GM19468 (cell line): ENCODE results near the gene CADM4.
"Not testable (repeated sequence)": the region's sequence is repeated elsewhere in the genome, so short reads cannot be mapped to it uniquely, and the experiment has no call there.

Experiments
- ATAC-seq: cut with Tn5 transposase; IDR thresholded peaks from one replicate; pipeline ENCODE4 v1.9.1; 2021; ENCODE audit warnings: mild to moderate bottlenecking, moderate library complexity, moderate number of reproducible peaks; ENCODE audit not compliant: unreplicated experiment; ENCODE audit errors: extremely low read depth

The CADM4 gene

DNA sequence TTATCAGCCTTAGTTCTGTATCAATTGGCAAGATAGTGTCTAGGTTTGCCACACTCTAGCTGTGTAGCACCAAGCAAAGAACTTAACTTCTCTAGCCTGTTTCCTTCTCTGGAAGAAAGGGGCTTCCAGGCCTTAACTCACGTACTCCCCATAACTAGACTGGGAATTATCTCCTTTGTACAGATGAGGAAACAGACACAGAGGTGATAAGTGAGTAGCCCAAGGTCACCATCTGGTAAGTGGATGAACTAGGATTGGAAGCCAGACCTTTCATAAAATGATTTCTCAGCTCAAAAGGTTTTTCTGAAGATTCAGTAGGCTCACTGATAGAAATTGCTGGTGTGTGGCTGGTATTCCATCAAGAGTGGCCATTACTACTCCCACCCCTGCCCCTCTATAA is 23.3 kb downstream of the CADM4 start:
- ATAC-seq = no peak

DNA sequence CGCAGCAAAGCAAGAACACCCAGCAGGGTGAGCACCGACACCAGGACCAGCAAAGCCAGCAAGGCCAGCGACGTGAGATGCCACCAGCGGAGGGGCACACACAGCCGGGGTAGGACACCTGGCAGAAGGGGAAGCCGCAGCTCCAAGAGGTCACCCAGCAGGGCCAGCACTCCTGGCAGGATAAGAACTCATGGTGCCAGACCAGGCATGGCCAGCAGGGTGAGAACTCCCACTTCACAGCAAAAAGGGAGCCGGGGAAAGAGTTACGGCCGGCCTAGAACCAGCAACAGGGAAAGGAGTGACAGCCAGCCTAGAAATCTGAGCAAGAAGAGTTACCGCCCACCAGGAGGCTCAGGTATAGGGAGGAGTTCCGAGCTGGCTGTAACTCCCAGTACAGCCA is 27.3 kb downstream of the CADM4 start:
- no peak for ATAC-seq

DNA sequence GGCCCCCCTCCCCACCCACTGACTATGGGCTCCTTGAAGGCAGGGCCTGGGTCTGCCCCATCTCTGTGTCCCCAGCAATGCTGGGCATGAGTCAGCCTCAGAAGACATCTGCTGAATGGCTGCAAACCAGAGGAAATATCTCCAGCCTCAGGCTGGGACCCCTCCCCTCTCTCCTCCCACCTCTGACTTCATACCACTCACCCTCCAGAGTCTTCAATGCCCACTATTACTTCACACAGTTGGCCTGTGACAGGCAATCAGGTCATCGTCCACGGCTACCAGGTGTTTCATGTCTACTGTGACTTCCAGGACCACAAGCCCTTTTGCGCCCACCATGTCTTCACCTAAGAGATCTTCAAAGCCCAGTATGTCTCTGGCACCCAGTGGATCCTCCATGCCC is 27.9 kb downstream of the CADM4 start, which contains the start of gene SRRM5:
SRRM5 (plus strand) TSS at position 301 of the 400 bp plus-strand sequence; CDS start at position 335, 34 bp downstream.
- no peak for ATAC-seq

DNA sequence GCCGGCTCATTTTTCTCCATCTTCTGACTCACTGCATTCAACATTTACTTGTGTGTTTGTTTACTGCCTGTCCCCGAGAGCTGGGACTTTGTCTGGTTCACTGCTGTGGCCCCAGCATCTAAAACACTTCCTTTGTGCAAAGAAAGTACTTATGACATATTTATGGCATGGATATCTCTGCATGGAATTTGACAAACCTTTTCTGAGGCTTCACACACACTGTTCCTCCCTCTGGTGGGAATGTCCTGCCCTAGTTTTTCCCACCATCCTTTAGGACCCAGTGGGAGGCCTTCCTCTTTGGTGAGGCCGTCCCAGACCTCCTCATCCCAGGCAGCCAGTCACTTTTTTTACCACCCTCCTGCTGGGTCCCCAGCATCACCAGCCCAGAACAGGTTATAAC is 29.2 kb downstream of the CADM4 start:
- ATAC-seq = no peak

DNA sequence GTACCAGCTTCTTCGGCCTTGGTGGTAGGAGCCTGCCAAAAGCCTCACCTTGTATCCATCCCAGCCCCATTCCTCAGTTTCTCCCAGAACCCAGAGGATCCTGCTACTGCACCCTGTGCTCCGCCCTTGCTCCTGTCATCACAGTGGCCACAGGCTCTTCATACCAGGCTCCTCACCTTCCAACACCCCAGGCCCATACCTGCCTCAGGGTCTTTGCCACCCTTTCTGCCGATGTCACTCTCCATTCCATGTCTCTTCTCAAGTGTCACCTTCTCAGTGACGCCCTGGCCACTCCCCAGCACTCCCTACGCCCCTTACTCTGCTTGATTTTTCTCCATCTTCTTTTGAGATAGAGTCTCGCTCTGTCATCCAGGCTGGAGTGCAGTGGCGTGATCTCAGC is 29.8 kb downstream of the CADM4 start:
- no peak for ATAC-seq

DNA sequence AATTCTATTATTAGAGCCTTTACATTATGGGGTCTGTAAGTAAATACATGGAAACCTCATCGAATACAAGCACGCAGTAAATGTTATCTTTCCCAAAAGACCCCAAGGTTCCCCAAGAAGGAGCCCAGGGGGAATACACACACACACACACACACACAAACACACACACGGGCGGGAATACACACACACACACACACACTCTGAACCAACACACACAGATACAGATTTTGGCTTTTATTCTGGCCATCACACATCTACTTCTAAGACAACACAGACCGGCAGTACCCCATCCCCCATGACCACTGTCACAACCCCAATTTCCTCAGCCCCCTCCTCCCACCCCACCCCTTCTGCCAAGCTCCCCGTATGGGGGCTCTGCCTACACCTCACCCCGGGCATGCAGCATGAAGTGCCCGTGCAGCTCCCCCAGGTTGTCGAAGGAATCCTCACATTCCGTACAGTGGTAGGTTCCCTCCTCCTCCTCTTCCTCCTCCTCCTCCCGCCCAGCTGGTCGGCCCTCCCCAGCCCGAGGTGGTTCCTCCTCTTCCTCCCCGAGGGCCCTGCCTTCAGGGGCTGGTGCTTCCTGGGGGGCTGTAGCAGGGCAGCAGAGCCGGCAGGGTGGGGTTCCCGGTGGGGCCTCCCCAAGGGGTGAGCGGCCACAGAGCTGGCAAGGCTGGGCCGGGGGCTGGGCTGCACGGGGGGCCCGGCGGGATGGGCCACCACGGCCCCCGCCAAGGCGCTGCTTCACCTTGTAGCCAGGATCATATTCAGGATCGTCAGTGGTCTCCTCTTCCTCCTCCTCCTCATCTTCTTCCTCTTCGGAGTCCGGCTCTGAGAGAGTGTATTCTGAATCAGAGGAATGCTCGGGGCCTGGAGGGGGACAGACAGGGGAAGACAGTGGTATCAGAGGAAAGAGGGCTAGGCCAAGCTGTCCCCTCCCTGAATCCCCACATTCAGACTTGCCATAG is 32.1 kb downstream of the CADM4 start:
- ATAC-seq = no peak

DNA sequence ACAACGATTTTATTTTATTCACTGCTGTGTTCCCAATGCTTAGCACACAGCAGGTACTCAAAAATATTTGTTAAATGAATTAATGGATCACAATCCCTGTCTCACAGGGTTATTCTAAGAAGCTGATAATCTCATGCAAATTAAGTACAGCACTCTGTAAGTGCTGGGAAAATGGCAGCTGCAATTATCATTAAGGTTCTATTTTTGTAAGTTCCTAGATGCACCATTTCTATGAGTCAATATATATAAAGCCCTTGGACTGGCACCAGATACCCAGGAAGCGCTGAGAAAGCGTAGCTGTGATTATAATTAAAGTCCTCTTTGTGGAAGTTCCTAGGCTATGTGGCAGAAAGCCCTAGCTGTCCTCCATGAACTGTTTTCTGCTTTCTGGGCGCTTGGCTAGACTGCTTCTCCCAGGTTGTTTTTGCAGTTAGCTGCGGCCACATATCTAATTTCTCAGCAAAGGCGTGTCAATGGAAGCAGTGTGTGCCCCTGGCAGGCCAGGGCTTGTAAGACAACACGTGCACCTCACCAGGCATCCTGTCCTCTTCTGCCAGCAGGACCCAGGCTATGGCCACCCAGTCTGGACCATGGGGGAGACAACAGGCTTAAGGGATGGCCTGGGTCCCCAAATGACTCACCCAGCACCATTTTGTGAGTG is 33.0 kb downstream of the CADM4 start:
- no peak for ATAC-seq

DNA sequence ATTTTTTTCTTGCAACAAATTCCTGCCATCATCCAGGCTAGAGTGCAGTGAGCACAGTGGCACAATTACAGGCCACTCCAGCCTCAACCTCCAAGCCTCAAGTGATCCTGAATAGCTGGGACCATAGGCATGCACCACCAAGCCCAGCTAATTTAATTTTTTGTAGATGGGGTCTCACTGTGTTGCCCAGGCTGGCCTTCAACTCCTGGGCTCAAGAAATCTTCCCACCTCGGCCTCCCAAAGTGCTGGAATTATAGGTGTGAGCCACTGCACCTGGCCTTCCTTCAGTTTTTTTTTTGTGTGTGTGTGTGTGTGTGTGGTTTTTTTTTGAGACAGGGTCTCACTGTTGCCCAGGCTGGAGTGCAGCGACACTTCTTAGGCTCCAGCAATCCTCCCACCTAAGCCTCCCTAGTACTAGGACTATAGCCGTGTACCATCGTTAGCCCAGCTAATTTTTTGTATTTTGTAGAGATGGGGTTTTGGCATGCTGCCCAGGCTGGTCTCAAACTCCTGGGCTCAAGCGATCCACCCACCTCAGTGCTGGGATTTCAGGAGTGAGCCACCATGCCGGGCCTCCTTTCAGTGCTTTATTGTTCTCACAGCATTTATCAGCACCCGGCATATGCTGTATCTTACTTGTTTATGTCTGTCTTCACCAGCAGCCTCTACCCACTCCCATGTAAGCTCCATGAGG is 33.6 kb downstream of the CADM4 start:
- ATAC-seq = no peak

DNA sequence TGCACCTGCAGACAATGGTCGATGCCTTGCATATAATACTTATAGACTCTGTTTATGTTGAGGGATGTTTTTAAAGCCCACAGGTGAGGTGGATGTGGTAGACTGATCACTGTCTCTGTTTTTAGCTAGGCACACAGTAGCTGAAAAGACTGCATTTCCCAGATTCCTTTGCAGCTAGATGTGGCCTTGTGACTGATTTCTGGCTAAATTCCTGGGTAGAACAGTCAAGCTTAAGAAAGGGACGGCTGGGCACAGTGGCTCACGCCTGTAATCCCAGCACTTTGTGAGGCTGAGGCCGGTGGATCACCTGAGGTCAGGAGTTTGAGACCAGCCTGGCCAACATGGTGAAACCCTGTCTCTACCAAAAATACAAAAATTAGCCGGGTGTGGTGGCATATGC is 39.3 kb downstream of the CADM4 start:
- not testable (repeated sequence) for ATAC-seq

DNA sequence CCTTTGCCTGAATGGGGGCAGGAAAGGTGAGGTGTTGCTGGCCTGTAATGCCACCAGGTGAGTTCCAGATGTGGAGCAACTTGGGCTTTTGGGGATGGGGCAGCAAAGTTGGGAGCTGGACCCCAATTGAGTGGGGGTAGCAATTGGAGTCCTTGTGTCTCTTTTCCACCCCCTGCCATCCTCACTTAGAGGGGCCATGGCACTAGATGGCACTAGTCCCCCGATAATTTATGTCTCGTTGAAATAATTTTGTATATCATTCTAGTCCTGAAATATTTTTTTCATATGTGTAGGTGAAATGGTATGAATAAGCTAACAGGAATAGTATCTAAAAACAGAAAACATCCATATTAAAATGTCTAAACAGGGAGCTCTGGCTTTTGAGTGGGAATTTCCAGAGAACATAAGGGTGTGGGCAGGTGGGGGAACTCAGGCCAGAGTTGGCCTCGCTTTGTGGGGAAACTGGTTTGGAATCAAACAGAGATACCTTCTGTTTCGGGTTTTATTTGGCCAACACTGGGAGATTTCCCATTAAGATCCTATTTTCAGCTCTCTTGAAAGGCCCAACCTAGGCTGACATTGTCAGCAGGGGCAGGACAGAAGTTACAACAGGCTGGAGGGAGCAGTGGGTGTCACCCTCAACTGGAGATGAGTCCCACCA is 39.9 kb downstream of the CADM4 start:
- ATAC-seq = no peak

DNA sequence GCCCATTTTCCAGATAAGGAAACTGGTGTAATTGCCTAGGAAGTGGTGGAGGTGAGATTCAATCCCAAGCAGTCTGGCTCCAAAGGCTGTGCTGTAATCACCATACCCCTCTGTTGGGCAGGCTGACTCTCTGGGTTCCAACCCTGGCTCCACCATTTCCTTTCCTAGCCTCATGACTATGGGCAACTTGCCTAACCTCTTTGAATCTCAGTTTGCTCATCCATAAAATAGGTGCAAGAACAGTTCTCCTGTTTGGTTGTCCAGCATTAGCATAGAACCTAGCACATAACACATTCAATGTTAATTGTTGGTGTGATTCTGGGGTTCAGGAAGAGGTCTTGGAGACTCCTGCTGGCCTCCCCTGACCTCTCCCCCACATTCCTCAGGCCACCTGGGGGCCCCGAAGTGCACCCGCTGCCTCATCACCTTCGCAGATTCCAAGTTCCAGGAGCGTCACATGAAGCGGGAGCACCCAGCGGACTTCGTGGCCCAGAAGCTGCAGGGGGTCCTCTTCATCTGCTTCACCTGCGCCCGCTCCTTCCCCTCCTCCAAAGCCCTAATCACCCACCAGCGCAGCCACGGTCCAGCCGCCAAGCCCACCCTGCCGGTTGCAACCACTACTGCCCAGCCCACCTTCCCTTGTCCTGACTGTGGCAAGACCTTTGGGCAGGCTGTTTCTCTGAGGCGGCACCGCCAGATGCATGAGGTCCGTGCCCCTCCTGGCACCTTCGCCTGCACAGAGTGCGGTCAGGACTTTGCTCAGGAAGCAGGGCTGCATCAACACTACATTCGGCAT is 41.0 kb downstream of the CADM4 start:
- ATAC-seq = no peak

DNA sequence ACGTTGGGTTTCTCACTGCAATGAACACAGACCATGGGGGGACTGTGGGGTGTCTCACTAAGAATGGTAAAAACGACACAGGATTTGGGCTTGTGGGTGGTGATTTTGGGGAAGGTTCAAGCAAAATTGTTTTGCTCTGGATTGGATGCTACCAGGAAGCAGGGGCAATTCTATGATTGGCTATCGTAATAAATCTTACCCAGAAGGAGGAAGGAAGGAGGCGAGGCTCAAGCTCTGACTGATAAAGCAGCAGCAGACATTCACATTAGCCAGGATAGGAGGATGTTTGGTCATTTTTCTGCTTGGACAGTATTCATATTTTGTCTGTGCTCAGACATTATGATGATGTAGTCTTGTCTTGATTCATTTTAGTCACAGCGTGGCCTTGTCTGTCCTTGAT is 41.8 kb downstream of the CADM4 start:
- ATAC-seq = no peak

DNA sequence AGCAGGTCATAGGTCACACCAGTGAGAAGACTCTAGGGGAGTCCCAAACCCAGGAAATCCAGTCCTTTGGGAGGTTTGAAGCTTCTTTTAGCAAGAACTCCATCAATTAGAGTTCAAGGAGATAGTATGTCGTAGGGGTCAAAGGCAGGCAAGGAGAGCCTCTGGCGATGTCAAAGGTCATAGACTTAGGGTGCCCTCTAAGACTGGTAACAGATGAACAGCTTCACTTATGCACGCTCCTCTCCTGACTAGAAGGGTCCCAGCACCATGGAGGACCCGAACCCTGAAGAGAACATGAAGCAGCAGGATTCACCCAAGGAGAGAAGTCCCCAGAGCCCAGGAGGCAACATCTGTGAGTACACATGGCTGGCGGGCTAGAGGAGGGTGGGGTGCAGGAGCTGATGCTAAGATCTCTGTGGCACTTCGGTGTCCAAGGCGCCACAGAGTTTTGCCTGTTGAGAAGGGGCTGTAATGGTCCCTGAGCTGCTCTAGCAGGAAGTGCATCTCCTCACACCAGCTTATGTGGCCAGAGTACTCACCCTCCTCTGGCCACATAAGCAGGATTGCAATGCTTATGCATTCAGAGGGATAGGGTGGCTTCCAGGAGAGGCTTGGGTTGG is 42.7 kb downstream of the CADM4 start:
- no peak for ATAC-seq

DNA sequence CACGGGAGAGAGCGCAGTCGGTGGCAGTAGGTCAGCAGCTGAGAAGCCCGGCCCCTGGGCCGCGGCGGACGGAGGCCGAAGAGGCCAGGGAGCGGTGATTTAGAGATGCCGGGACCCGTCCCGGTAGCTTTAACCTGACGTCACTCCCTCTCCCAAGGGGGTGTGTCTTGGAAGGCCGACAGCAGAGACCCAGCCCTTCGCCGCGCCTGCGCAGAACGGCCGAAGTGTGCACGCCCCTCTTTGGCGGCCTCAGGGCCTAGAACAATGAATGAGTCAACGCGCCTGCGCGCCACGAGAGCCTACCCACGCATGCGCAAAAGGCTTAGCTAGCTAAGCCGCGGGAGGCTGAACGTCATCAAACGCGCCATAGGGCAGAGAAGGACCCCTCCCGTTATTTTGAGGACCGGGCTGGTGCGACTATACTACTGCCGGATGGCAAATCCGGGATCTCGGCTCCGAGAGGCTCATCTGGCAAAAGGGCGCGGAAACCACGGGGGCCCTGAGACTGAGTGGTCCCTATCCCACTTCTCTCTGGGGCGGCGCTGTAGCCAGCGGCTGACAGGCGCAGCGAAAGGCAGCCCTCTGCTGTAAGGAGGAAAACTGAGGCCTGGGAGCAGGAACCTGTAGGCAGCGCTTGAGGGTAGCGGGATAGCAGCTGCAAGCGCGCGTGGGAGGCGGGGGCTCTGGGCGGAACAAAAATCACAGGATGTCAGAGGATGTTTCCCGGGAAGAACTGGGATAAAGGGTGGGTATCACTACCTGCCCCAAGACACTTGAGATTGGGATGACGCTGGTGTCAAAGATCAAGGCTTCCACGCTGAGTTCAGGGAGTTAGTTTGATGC is 43.4 kb downstream of the CADM4 start, which contains the start of the genes IRGQ and ZNF576:
IRGQ (minus strand) TSS at position 136 of the 843 bp plus-strand sequence. CDS start 796 bp downstream, outside the sequence.
ZNF576 (plus strand) TSS at position 597 of the 843 bp plus-strand sequence. CDS start 514 bp downstream, outside the sequence.
- peak; percentile 80 for ATAC-seq

DNA sequence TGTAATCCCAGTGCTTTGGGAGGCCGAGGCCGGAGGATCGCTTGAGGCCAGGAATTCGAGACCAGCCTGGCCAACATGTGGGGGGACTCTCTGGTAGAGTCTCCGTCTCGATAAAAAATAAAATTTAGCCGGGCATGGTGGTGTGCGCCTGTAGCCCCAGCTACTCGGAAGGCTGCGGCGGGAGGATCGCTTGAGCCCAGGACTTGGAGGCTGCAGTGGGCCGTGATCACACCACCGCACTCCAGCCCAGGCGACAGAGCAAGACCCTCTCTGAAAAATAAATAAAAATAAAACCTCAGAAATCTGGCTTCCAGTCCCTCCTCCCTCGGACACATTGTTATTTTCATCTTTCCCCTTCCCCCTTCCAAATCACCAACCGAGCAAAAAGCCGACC is 44.0 kb downstream of the CADM4 start:
- no peak for ATAC-seq

DNA sequence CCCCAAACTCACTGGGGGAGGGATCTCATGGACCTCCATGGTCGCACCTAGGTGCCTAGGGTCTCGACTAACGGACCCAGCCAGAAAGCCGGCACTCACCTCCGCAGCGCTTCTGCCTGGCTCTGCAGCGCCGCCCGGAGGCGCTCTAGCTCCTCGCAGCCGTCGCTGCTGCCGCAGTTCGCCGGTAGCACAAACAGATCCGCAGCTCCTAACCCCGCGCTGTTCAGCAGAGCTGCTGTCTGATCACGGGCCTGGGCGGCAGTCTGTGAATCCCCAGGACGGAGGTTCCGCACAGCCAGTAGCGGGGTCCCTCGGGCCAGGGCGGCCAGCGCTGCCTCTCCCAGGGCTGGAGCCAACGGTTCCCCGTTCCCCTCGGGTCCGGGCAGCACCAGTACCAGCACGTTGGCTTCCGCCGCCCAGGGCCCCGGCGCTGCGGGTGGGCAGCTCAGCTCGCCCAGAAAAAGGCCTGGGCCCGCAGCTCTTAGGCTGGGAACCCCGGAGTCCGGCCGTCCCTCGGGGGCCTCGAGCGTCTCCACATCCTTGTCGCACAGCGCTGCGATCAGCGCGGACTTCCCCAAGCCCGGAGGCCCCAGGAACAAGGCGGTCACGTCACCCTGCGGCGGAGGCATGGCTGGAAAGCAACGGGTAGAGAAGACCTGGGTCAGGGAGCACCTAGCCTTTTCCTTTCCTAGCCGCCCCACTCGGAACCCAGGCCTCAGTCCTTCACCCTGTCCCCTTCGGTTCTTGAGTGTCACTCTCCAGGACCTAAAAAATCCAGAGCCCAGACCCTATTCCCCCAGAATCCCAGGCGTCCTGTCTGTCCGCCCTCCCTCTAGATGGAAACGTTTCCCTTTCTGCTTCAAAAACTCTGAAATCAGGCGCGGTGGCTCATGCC is 44.7 kb downstream of the CADM4 start:
- no peak for ATAC-seq
